Thyroid gland (tissue), 4 donors: Measurements from ENCODE around the gene BEND4.

Experiments used
- POLR2A ChIP-seq, 2 donors: fragments of 450-650 bp; IDR thresholded peaks; one replicate each; pipeline ENCODE4 v1.6.1; 2017; ENCODE audit warnings: antibody characterized with exemption in 2 of 2, mild to moderate bottlenecking in 2 of 2, moderate library complexity in 1 of 2
- TF ChIP-seq, protein P1 (sequence below), 6 experiments: fragments of 200-600 bp in 3 of 6; fragments of 450-650 bp in 3 of 6; sonication (generic) in 3 of 6; IDR thresholded peaks; one replicate each; pipeline ENCODE4 v1.5.1; 2016 to 2019; ENCODE audit warnings: antibody characterized with exemption in 6 of 6, mild to moderate bottlenecking in 2 of 6, inconsistent platforms in 1 of 6, moderate library complexity in 1 of 6

GRCh38 chr4:42104521-42104920, 47.9 kb downstream of the BEND4 start:
- TF ChIP-seq, protein P1, sequence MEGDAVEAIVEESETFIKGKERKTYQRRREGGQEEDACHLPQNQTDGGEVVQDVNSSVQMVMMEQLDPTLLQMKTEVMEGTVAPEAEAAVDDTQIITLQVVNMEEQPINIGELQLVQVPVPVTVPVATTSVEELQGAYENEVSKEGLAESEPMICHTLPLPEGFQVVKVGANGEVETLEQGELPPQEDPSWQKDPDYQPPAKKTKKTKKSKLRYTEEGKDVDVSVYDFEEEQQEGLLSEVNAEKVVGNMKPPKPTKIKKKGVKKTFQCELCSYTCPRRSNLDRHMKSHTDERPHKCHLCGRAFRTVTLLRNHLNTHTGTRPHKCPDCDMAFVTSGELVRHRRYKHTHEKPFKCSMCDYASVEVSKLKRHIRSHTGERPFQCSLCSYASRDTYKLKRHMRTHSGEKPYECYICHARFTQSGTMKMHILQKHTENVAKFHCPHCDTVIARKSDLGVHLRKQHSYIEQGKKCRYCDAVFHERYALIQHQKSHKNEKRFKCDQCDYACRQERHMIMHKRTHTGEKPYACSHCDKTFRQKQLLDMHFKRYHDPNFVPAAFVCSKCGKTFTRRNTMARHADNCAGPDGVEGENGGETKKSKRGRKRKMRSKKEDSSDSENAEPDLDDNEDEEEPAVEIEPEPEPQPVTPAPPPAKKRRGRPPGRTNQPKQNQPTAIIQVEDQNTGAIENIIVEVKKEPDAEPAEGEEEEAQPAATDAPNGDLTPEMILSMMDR (IDR thresholded peaks at IDR 0.05), result no peak
- TF ChIP-seq POLR2A (IDR thresholded peaks at IDR 0.05), result no peak
